A673 (cell line): ENCODE measurements around the gene NRL. TPM values are rescaled to one million over a fixed set of nuclear protein-coding genes. Genes with fewer than 3 reads are reported as not detected.

Experiments used
- BruUV-seq: library from RNA; stranded (reverse); fragments of 400-500 nt; replicated peaks from 2 replicates; lab custom pipeline; 2021; lab: Mats Ljungman, UMichigan
- CTCF ChIA-PET: fragments of 300-600 bp; sonication (Branson Sonifier 250); formaldehyde crosslinking; loops from one replicate; lab custom pipeline; 2022; ENCODE audit warnings: antibody characterized with exemption; lab: Charles Lee
- POLR2A ChIA-PET: fragments of 300-600 bp; sonication (Branson Sonifier 250); formaldehyde crosslinking; loops from one replicate; lab custom pipeline; 2022; ENCODE audit warnings: antibody characterized with exemption; ENCODE audit not compliant: low non-redundant PET; lab: Charles Lee
- DNase-seq: peaks from one replicate; pipeline ENCODE4 v3.0.0-alpha.2; 2015; ENCODE audit warnings: low spot score
- H3K27ac ChIP-seq: fragments of 200-600 bp; sonication (generic); 2 replicates; pipeline ENCODE4 v1.5.1; 2016; ENCODE audit warnings: mixed run types, low read depth, mild to moderate bottlenecking, mixed read lengths, antibody characterized with exemption, low read length; ENCODE audit not compliant: poor library complexity, severe bottlenecking
- H3K27me3 ChIP-seq: fragments of 200-600 bp; sonication (generic); replicated peaks from 2 replicates; pipeline ENCODE4 v1.6.1; 2017; ENCODE audit warnings: mixed run types, low read depth, mild to moderate bottlenecking, mixed read lengths, antibody characterized with exemption, low read length; ENCODE audit not compliant: insufficient read depth, poor library complexity
- H3K36me3 ChIP-seq: fragments of 200-600 bp; sonication (generic); 2 replicates; pipeline ENCODE4 v1.6.1; 2016; ENCODE audit warnings: mixed run types, mild to moderate bottlenecking, mixed read lengths, antibody characterized with exemption, low read length; ENCODE audit not compliant: insufficient read depth, poor library complexity, severe bottlenecking
- H3K4me1 ChIP-seq: fragments of 200-600 bp; sonication (generic); 2 replicates; pipeline ENCODE4 v1.6.1; 2017; ENCODE audit warnings: mixed run types, mild to moderate bottlenecking, mixed read lengths, antibody characterized with exemption, low read length; ENCODE audit not compliant: insufficient read depth, poor library complexity, severe bottlenecking
- H3K4me3 ChIP-seq: fragments of 200-600 bp; sonication (generic); 2 replicates; pipeline ENCODE4 v1.5.1; 2016; ENCODE audit warnings: low read depth, mixed run types, mild to moderate bottlenecking, mixed read lengths, low read length; ENCODE audit not compliant: poor library complexity, severe bottlenecking
- H3K9me3 ChIP-seq: fragments of 200-600 bp; sonication (generic); 2 replicates; pipeline ENCODE4 v1.6.1; 2016; ENCODE audit warnings: mixed run types, low read depth, mild to moderate bottlenecking, mixed read lengths, antibody characterized with exemption, low read length; ENCODE audit not compliant: poor library complexity, severe bottlenecking
- EZH2 ChIP-seq: fragments of 200-600 bp; sonication (generic); IDR thresholded peaks from 2 replicates; pipeline ENCODE4 v1.6.1; 2017; ENCODE audit warnings: borderline replicate concordance, low read depth, mild to moderate bottlenecking, mixed read lengths, antibody characterized with exemption, low read length; ENCODE audit not compliant: poor library complexity, severe bottlenecking
- intact Hi-C: fragments of 100-400 bp; cut with micrococcal nuclease; formaldehyde crosslinking; loops from one replicate; pipeline ENCODE4 v1.10.0; 2022; ENCODE audit not compliant: unreplicated experiment
- total RNA-seq: library from RNA; stranded (reverse); gene quantifications from 2 replicates; pipeline ENCODE4 v1.2.3, GENCODE V29; 2021
- TF ChIP-seq, protein P1 (sequence below): fragments of 300-800, 200-600 bp; sonication (generic); conservative IDR thresholded peaks from 2 replicates; pipeline ENCODE4 v1.5.1; 2017; ENCODE audit warnings: low read depth, mild to moderate bottlenecking, antibody characterized with exemption, low read length, moderate library complexity, mixed read lengths

NRL gene
- total RNA-seq, 1 experiment from 2014 or later = 1.9 TPM

DNA sequence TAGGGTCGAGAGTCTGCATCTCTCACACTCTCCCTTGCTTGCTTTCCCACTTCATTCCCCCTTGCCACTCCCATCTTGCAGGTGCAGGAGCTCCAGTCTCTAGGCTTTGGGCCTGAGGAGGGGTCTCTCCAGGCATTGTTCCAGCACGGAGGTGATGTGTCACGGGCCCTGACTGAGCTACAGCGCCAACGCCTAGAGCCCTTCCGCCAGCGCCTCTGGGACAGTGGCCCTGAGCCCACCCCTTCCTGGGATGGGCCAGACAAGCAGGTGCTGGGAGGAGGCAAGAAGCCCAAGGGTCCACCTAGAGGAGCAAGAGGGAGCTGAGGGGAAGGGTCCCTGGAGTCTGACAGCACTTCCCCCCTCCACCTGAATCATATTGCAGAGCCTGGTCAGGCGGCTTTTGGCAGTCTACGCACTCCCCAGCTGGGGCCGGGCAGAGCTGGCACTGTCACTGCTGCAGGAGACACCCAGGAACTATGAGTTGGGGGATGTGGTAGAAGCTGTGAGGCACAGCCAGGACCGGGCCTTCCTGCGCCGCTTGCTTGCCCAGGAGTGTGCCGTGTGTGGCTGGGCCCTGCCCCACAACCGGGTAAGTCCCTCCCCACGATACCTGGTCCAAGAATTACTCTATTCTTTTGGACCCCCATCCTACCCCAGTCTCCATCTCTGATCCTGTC, 36.8 kb upstream of the NRL start:
- intact Hi-C loops = no loop called here
- DNase-seq = no peak
- peaks cover 55% of the 10 kb centered on the region for H3K36me3 ChIP-seq

DNA sequence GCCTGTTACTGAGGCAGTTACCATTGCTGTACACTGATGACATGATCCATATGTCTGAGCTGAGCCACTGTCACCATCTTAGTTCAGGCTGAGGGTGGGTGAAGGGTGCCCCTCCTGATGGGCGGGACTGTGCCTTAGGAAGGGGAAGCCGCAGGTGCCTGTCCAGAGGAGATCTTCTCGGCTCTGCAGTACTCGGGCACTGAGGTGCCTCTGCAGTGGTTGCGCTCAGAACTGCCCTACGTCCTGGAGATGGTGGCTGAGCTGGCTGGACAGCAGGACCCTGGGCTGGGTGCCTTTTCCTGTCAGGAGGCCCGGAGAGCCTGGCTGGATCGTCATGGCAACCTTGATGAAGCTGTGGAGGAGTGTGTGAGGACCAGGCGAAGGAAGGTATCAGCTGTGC, 36.2 kb upstream of the NRL start:
- no peak overlapping the region for H3K4me3 ChIP-seq
- no peaks in the 10 kb centered on the region for H3K27me3 ChIP-seq
- DNase-seq = no peak
- H3K4me1 ChIP-seq = peaks cover 5% of the 10 kb centered on the region
- TF ChIP-seq EZH2 = no peak
- TF ChIP-seq, protein P1, sequence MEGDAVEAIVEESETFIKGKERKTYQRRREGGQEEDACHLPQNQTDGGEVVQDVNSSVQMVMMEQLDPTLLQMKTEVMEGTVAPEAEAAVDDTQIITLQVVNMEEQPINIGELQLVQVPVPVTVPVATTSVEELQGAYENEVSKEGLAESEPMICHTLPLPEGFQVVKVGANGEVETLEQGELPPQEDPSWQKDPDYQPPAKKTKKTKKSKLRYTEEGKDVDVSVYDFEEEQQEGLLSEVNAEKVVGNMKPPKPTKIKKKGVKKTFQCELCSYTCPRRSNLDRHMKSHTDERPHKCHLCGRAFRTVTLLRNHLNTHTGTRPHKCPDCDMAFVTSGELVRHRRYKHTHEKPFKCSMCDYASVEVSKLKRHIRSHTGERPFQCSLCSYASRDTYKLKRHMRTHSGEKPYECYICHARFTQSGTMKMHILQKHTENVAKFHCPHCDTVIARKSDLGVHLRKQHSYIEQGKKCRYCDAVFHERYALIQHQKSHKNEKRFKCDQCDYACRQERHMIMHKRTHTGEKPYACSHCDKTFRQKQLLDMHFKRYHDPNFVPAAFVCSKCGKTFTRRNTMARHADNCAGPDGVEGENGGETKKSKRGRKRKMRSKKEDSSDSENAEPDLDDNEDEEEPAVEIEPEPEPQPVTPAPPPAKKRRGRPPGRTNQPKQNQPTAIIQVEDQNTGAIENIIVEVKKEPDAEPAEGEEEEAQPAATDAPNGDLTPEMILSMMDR = no peak
- POLR2A ChIA-PET = no interaction called here
- no TSS peak for BruUV-seq
- H3K27ac ChIP-seq = no peak overlapping the region
- H3K9me3 ChIP-seq = no peaks in the 10 kb centered on the region
- CTCF ChIA-PET = no interaction called here
- H3K36me3 ChIP-seq = peaks cover 52% of the 10 kb centered on the region
- intact Hi-C loops = no loop called here

More for the DNA sequence above, 36.8 kb upstream of the NRL start:
- no peak overlapping the region for H3K4me3 ChIP-seq
- CTCF ChIA-PET = no interaction called here
- BruUV-seq = no TSS peak
- POLR2A ChIA-PET = no interaction called here
- no peaks in the 10 kb centered on the region for H3K9me3 ChIP-seq
- TF ChIP-seq, protein P1 = no peak
- no peak for TF ChIP-seq EZH2
- no peak overlapping the region for H3K27ac ChIP-seq
- H3K27me3 ChIP-seq = no peaks in the 10 kb centered on the region
- peaks cover 5% of the 10 kb centered on the region for H3K4me1 ChIP-seq

DNA sequence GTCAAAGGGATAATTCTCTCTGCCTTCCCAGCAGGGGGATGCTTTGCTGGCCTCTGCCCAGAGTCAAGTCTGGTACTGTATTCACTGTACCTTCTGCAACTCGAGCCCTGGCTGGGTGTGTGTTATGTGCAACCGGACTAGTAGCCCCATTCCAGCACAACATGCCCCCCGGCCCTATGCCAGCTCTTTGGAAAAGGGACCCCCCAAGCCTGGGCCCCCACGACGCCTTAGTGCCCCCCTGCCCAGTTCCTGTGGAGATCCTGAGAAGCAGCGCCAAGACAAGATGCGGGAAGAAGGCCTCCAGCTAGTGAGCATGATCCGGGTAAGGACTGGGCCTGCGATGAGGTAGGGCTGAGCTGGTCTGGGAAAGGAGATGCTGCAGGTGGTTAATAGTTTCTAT, 35.8 kb upstream of the NRL start:
- ChIA-PET POLR2A (no interaction called here), CTCF (no interaction called here)
- H3K27ac ChIP-seq = no peak overlapping the region
- H3K36me3 ChIP-seq = peaks cover 48% of the 10 kb centered on the region
- TF ChIP-seq, protein P1 = no peak
- no peak for TF ChIP-seq EZH2
- peaks cover 8% of the 10 kb centered on the region for H3K4me1 ChIP-seq
- no peaks in the 10 kb centered on the region for H3K9me3 ChIP-seq
- no TSS peak for BruUV-seq
- no peaks in the 10 kb centered on the region for H3K27me3 ChIP-seq
- DNase-seq = no peak
- no peak overlapping the region for H3K4me3 ChIP-seq
- intact Hi-C loops = no loop called here
